Measurements from ENCODE around the gene ADD2. TPM values are rescaled to one million over a fixed set of nuclear protein-coding genes. Genes with fewer than 3 reads are reported as not detected.

The ADD2 gene
- total RNA-seq, 2 experiments from 2014 or later, result 16.8 to 19.5 TPM

- DNase-seq, result no peak
- CTCF ChIA-PET, result no interaction called here
- H3K27ac Mint-ChIP-seq, result no peak overlapping the region
- POLR2A ChIA-PET, result no interaction called here
- no peaks in the 10 kb centered on the region for H3K4me1 Mint-ChIP-seq
- no peaks in the 10 kb centered on the region for H3K27me3 Mint-ChIP-seq
- H3K36me3 Mint-ChIP-seq (ENCODE audit: low read depth), result no peaks in the 10 kb centered on the region
- H3K4me3 Mint-ChIP-seq, result no peak overlapping the region
- H3K9me3 Mint-ChIP-seq, result no peaks in the 10 kb centered on the region
These were observed 57.8 kb downstream of the ADD2 start for GRCh38 chr2:70710038-70710690.

GRCh38 chr2:70709275-70710037 lies 58.5 kb downstream of the ADD2 start:
- CTCF ChIA-PET, result interaction anchor here (0.6 kb wide), 1 partner anchor 1318 kb away, joined by 4 read pairs; no protein-coding TSS in a partner anchor
- no peak for DNase-seq
- no peak overlapping the region for H3K4me3 Mint-ChIP-seq
- no peaks in the 10 kb centered on the region for H3K9me3 Mint-ChIP-seq
- H3K27me3 Mint-ChIP-seq, result no peaks in the 10 kb centered on the region
- H3K4me1 Mint-ChIP-seq, result no peaks in the 10 kb centered on the region
- POLR2A ChIA-PET, result interaction anchor here (0.7 kb wide), 1 partner anchor 49 kb away, joined by 5 read pairs; no protein-coding TSS in a partner anchor
- H3K36me3 Mint-ChIP-seq (ENCODE audit: low read depth), result no peaks in the 10 kb centered on the region
- no peak overlapping the region for H3K27ac Mint-ChIP-seq

GRCh38 chr2:70708376-70709199 lies 59.4 kb downstream of the ADD2 start:
- DNase-seq, result no peak
- H3K36me3 Mint-ChIP-seq (ENCODE audit: low read depth), result no peaks in the 10 kb centered on the region
- ChIA-PET POLR2A (no interaction called here), CTCF (no interaction called here)
- no peak overlapping the region for H3K4me3 Mint-ChIP-seq
- H3K9me3 Mint-ChIP-seq, result no peaks in the 10 kb centered on the region
- H3K4me1 Mint-ChIP-seq, result no peaks in the 10 kb centered on the region
- no peaks in the 10 kb centered on the region for H3K27me3 Mint-ChIP-seq
- no peak overlapping the region for H3K27ac Mint-ChIP-seq

- Mint-ChIP-seq H3K4me3 (no peak overlapping the region), H3K4me1 (no peaks in the 10 kb centered on the region), H3K36me3 (ENCODE audit: low read depth) (no peaks in the 10 kb centered on the region), H3K27me3 (no peaks in the 10 kb centered on the region), H3K9me3 (no peaks in the 10 kb centered on the region), H3K27ac (no peak overlapping the region)
- DNase-seq, result no peak
- CTCF ChIA-PET, result no interaction called here
- POLR2A ChIA-PET, result no interaction called here
These were observed 60.3 kb downstream of the ADD2 start for GRCh38 chr2:70707706-70708105.

GRCh38 chr2:70706026-70706795 lies 61.8 kb downstream of the ADD2 start:
- DNase-seq, result no peak
- POLR2A ChIA-PET, result no interaction called here
- no peaks in the 10 kb centered on the region for H3K9me3 Mint-ChIP-seq
- no peak overlapping the region for H3K4me3 Mint-ChIP-seq
- no peaks in the 10 kb centered on the region for H3K4me1 Mint-ChIP-seq
- H3K36me3 Mint-ChIP-seq (ENCODE audit: low read depth), result no peaks in the 10 kb centered on the region
- CTCF ChIA-PET, result no interaction called here
- peak overlapping the region; percentile 64 for H3K27ac Mint-ChIP-seq
- H3K27me3 Mint-ChIP-seq, result no peaks in the 10 kb centered on the region

- Mint-ChIP-seq H3K27me3 (no peaks in the 10 kb centered on the region), H3K9me3 (no peaks in the 10 kb centered on the region), H3K27ac (no peak overlapping the region), H3K4me1 (no peaks in the 10 kb centered on the region), H3K36me3 (ENCODE audit: low read depth) (no peaks in the 10 kb centered on the region), H3K4me3 (no peak overlapping the region)
- CTCF ChIA-PET, result no interaction called here
- POLR2A ChIA-PET, result no interaction called here
- no peak for DNase-seq
These were observed 62.7 kb downstream of the ADD2 start for GRCh38 chr2:70705160-70705850.

GRCh38 chr2:70703900-70704549 lies 64.0 kb downstream of the ADD2 start:
- no peaks in the 10 kb centered on the region for H3K9me3 Mint-ChIP-seq
- ChIA-PET POLR2A (no interaction called here), CTCF (no interaction called here)
- DNase-seq, result no peak
- H3K4me1 Mint-ChIP-seq, result no peaks in the 10 kb centered on the region
- no peaks in the 10 kb centered on the region for H3K27me3 Mint-ChIP-seq
- H3K4me3 Mint-ChIP-seq, result no peak overlapping the region
- H3K27ac Mint-ChIP-seq, result no peak overlapping the region
- H3K36me3 Mint-ChIP-seq (ENCODE audit: low read depth), result no peaks in the 10 kb centered on the region

GRCh38 chr2:70702711-70703395 lies 65.1 kb downstream of the ADD2 start:
- Mint-ChIP-seq H3K27me3 (no peaks in the 10 kb centered on the region), H3K4me3 (no peak overlapping the region), H3K36me3 (ENCODE audit: low read depth) (no peaks in the 10 kb centered on the region), H3K27ac (no peak overlapping the region), H3K4me1 (no peaks in the 10 kb centered on the region), H3K9me3 (no peaks in the 10 kb centered on the region)
- DNase-seq, result no peak
- ChIA-PET POLR2A (no interaction called here), CTCF (no interaction called here)

GRCh38 chr2:70698847-70699246 lies 69.2 kb downstream of the ADD2 start:
- Mint-ChIP-seq H3K4me1 (no peaks in the 10 kb centered on the region), H3K9me3 (no peaks in the 10 kb centered on the region)
- POLR2A ChIA-PET, result no interaction called here

GRCh38 chr2:70697603-70698383 lies 70.2 kb downstream of the ADD2 start:
- no peaks in the 10 kb centered on the region for H3K4me1 Mint-ChIP-seq
- no peaks in the 10 kb centered on the region for H3K27me3 Mint-ChIP-seq
- ChIA-PET CTCF (interaction anchor here (1.5 to 2.0 kb wide), 2 partner anchors 10 to 12 kb away, joined by 6 to 8 read pairs; no protein-coding TSS in a partner anchor), POLR2A (no interaction called here)
- no peaks in the 10 kb centered on the region for H3K36me3 Mint-ChIP-seq (ENCODE audit: low read depth)
- no peaks in the 10 kb centered on the region for H3K9me3 Mint-ChIP-seq
- H3K27ac Mint-ChIP-seq, result no peak overlapping the region
- H3K4me3 Mint-ChIP-seq, result no peak overlapping the region
- no peak for DNase-seq

More at GRCh38 chr2:70698847-70699246, 69.2 kb downstream of the ADD2 start:
- CTCF ChIA-PET, result interaction anchor here (2.0 kb wide), 1 partner anchor 13 kb away, joined by 8 read pairs; no protein-coding TSS in a partner anchor
- DNase-seq, result no peak
- H3K36me3 Mint-ChIP-seq (ENCODE audit: low read depth), result no peaks in the 10 kb centered on the region
- H3K4me3 Mint-ChIP-seq, result no peak overlapping the region
- H3K27ac Mint-ChIP-seq, result no peak overlapping the region
- no peaks in the 10 kb centered on the region for H3K27me3 Mint-ChIP-seq

GRCh38 chr2:70696142-70696541 lies 71.9 kb downstream of the ADD2 start:
- H3K4me3 Mint-ChIP-seq, result no peak overlapping the region
- H3K9me3 Mint-ChIP-seq, result no peaks in the 10 kb centered on the region
- POLR2A ChIA-PET, result no interaction called here
- no peaks in the 10 kb centered on the region for H3K36me3 Mint-ChIP-seq (ENCODE audit: low read depth)
- DNase-seq, result no peak
- H3K27ac Mint-ChIP-seq, result no peak overlapping the region
- H3K27me3 Mint-ChIP-seq, result no peaks in the 10 kb centered on the region
- H3K4me1 Mint-ChIP-seq, result no peaks in the 10 kb centered on the region
- CTCF ChIA-PET, result interaction anchor here (1.5 kb wide), 1 partner anchor 8 kb away, joined by 6 read pairs; no protein-coding TSS in a partner anchor

Measured in activated CD4-positive, alpha-beta T cell treated with anti-CD3 and anti-CD28 coated beads, Interleukin-2, amount 10 ng/mL, durations not matched to agents 7 days and 5 days (primary cell).